ENCODE data around the gene SLC41A3.
"Not testable (repeated sequence)": the region's sequence is repeated elsewhere in the genome, so short reads cannot be mapped to it uniquely, and the experiment has no call there.

SLC41A3 gene

GRCh38 chr3:126051234-126051633 is 32.7 kb downstream of the SLC41A3 start:
- DNase-seq: no peak

- no peak for DNase-seq
Measured at GRCh38 chr3:126050626-126051025, 33.3 kb downstream of the SLC41A3 start.

DNA sequence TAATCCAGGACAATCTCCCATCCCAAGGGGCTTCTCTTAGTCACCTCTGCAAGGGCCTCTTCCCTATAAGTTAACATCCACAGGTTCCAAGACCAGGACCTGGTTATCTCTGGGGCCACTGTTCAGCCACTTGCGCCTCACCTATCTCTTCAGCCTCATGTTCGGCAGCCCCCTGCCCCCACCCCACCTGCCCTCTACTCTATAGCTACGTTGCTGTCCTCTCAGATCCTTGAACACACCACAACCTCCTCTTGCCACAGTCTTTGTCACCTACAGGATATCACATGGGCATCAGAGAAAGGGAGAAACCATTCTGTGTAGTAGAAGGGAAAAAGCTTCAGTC is 33.9 kb downstream of the SLC41A3 start:
- no peak for DNase-seq

DNA sequence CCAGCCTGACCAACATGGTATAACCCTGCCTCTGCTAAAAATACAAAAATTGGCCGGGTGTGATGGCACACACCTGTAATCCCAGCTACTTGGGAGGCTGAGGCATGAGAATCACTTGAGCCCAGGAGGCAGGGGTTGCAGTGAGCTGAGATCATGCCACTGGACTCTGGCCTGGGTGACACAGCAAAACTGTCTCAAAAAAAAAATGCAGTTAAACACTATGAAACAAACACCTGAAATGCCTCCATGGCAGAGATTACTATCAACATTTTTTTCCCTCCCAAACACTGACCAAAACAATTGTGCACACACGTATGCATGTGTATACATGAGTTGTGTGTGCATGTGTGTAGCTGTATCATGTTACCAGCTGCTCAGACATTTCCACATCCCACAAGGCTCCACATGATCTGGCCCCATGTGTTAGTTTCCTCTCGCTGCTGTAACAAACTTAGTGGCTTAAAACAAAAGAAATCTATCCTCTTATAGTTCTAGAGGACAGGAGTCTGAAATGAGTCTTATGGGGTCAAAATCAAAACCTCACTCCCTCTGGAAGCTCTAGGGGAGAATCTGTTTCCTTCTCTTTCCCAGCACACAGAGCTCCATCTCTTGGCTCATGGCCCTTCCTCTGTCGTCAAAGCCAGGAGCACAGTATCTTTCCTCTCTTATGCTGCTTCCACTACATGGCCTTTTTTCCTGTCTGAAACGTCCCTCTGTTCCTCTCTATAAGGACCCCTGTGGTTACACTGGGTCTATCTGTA is 34.5 kb downstream of the SLC41A3 start:
- no peak for DNase-seq

DNA sequence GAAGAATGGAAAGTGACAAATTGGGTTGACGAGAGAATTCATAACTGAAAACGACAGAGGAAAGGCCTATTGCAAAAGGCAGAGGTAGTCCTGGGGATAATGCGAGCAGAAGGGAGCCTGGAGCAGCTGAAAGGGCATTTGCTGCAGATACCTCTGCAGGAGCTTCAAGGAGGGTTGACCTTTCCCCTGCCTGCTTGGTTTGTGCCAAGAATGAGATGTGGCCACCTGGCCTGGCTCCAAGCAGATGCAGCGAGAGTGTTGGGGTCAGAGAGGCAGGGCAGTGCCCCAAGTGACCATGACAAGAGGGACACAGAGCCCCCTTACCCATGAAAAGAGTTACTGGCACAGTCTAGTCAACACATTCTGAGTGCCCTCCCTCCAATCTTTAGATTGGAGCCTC is 43.5 kb downstream of the SLC41A3 start:
- no peak for DNase-seq

- no peak for DNase-seq
Measured at GRCh38 chr3:126039870-126040269, 44.1 kb downstream of the SLC41A3 start.

DNA sequence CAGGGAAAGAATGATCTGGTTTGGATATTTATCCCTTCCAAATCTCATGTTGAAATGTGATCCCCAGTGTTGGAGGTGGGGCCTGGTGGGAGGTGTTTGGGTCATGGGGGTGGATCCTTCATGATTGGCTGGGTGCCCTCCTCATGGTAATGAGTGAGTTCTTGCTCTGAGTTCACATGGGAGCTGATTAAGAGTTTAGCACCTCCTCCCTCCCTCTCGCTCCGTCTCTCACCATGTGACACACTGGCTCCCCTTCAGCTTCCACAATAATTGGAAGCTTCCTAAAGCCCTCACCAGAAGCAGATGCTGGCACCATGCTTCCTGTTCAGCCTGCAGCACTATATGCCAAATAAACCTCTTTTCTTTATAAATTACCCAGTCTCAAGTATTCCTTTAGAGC is 45.1 kb downstream of the SLC41A3 start:
- not testable (repeated sequence) for DNase-seq

DNA sequence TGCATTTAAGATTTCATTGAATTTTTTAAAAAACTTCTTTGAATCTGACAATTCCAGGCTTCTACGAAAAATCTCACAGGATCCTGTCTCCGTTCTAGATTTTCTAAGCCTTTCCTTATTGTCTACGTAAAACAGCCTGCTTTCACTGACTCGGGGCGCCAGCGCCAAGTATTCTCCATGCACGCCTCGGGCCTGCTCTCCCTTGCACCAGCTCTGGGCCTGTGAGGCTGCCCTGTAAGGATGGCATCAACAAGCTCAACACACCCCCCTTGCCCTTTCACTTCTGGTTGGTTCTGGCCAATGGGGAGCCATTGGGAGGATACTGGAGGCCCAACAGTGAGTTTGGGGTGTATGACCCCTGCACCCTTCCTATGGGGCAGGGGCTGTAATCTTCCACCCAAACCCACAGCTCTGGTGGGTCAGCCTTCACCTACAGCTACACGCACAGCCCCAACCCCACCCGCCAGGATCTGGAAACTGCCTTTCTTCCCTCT is 47.8 kb downstream of the SLC41A3 start:
- no peak for DNase-seq

DNA sequence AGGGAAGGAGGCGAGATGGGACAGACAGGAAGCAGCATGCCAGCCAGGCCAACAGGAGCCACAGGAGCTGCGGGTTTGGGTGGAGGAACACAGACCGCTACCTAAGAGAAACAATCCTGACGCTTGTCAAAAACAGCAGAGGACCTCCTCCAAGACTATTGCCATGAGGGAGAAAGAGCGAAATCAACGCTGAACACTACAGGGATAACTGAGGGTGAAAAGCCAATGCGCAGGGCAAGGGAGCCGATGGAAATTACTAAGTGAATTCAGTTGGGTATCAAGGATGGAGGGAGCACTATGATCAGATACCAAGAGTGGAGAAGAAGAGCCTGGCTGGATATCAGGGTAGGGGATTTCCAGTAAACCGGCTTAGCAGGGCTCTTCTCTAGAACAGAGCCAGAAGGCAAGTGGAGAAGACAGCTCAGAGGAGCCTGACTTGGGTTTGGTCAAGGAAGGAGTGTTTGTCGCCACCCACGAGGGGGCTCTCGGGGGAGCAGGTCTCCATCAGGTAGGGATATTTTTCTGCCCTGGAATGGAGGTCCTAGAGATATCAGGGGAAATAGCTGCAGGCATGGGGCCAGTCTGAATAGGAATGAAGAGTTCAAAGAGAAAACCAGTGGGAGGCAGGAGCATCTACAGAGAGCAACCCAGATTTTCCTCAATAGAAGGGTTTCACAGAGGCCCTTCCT is 48.4 kb downstream of the SLC41A3 start:
- DNase-seq: no peak

DNA sequence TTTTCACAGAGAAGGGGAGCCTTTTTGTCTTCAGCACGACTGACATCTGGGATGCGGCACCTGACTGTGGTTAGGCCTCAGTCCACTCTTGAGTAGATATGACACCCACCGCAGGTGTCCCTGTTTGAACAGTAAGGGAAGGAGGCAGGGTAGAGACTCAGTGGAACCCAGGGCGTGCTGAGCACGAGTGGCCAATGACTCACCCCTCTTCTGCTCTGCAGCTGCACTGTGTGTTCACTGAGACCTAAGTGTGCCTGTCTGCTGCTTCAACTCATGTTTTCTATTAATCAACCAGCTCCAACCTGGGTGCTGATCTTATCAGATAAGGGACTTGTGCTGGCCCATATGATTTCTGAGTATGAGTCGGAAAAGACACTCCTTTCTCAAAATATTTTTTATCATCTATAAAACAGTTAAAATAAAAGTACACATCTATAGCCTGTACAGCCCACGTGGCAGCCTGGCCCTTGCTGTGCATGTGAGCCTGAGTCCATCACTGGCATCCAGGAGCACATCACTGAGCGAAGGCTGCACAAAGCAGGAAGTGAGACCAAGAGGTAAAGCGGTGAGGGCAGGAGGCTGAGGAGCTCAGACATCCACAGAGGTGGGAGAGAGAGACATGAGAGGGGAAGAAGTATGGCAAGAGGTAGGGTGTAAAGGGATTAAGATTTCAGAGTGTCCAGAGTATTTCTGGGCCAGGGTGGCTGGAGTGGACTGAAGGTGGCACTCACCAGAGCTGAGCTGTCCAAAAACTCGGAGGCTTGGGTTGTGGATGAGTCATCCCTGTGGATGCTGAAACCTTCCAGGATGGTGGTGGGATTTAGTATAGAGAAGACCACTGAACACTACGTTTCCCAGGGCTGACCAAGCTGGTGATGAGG is 49.2 kb downstream of the SLC41A3 start:
- no peak for DNase-seq

DNA sequence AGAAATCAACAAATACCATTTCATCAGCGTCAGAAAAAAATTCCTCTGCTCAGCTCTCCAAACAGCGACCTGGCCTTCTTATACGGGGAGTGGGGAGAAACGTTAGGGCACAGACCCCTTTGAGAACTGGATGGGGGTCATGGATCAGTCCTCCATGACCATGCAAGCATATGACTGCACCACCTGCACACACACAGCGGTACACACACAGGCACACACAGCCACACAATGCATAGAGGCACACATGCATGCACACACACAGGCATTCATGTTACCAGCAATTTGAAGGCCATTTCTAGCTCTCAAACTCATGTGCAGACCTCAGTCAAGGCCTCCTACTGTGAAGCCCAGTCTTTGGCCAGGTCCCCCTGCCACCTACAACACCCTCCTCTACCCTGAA is 50.2 kb downstream of the SLC41A3 start:
- no peak for DNase-seq

- DNase-seq: no peak
Measured at GRCh38 chr3:126033051-126033745, 50.7 kb downstream of the SLC41A3 start.

GRCh38 chr3:126031981-126032471 is 51.9 kb downstream of the SLC41A3 start:
- DNase-seq: no peak

DNA sequence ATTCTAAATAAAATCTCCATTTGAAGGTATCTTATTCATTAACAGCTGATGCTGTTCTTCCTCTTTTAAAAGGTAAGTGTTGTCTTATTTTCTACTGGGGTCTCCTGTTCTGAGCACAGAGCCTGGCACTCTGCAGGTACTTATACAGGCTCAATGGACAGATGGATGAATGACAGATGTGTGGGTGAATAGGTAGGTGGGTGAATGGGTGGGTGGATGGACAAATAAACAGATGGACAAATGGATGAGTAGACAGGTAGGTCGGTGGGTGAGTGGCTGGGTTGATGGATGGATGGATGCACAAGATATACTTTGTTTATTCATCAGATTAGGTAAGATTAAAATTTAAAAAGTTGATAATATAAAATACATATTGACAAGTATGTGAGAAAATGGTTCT is 53.5 kb downstream of the SLC41A3 start:
- DNase-seq: no peak

GRCh38 chr3:126029241-126029640 is 54.7 kb downstream of the SLC41A3 start:
- DNase-seq: no peak

DNA sequence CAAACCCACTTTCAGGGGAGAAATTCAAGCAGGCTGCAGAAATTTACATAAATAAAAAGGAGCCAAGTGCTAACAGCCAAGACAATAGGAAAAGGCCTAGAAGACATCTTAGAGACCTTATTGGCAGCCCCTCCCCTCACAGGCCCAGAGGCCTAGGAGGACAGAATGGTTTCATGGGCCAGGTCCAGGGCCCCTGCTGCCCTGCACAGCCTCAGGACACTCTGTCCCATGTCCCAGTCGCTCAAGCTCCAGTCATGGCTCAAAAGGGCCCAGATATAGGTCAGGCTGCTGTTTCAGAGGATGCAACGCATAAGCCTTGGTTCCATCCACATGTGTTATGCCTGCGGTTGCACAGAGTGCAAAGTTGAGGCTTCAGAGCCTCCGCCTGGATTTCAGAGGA is 55.8 kb downstream of the SLC41A3 start:
- DNase-seq: no peak

DNA sequence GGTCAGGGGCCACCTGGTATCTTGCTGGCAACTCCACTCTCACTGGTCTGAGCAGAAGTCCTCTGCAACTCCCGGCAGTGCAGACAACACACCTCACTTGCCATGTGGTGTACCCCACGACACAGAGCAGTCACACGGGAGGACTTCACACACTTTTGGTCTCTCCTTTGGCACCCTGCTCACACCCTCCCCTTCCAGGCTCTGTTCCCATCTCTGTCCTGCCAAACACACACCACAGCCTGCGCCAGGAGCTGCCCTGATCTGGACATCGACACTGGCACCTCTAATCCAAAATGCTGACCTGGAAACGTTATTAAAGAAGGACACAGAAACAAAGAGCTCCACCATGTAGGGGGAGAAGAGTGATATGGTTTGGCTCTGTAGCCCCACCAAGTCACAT is 57.2 kb downstream of the SLC41A3 start:
- DNase-seq: no peak

GRCh38 chr3:126026277-126026751 is 57.6 kb downstream of the SLC41A3 start:
- no peak for DNase-seq

GRCh38 chr3:126025862-126026261 is 58.1 kb downstream of the SLC41A3 start:
- no peak for DNase-seq

- DNase-seq: no peak
Measured at GRCh38 chr3:126025116-126025729, 58.7 kb downstream of the SLC41A3 start.

GRCh38 chr3:126024049-126024854 is 59.7 kb downstream of the SLC41A3 start:
- DNase-seq: no peak
